Left lobe of liver (tissue), 2 donors: ENCODE results near the gene TMEM242. TPM values are rescaled to one million over a fixed set of nuclear protein-coding genes. Genes with fewer than 3 reads are reported as not detected.
A peak's percentile ranks its signal among the peaks of the same experiment; 100 is the strongest.
"Not testable (repeated sequence)": the region's sequence is repeated elsewhere in the genome, so short reads cannot be mapped to it uniquely, and the experiment has no call there.

Experiments used
- ATAC-seq: fragments of 200-7000 bp; cut with Tn5 transposase; one replicate; pipeline ENCODE4 v1.9.1; 2020; ENCODE audit warnings: mild to moderate bottlenecking, moderate library complexity
- DNase-seq: peaks from one replicate; pipeline ENCODE4 v3.0.0-alpha.2; 2020; ENCODE audit warnings: low spot score
- total RNA-seq: library from RNA; stranded (reverse); gene quantifications from one replicate; pipeline ENCODE4 v1.2.1, GENCODE V29; 2021
- donor health status: DM: no; HTN: no; CAD: no; lungs with moderate emphysema.
- donor health status: DM: no; HTN: yes; CAD: no.

The TMEM242 gene
- total RNA-seq = 6.8 TPM

GRCh38 chr6:157323255-157323965, at the start of gene TMEM242:
Gene TMEM242, minus strand, starts transcription at chr6:157323519. Its CDS starts 20 bp downstream, at chr6:157323499.
- ATAC-seq (peak; percentile 95), DNase-seq (peak; percentile 93)

GRCh38 chr6:157372501-157373280, 49.4 kb upstream of the TMEM242 start:
- DNase-seq = no peak
- ATAC-seq = peak; percentile 96

GRCh38 chr6:157370755-157371154, 47.4 kb upstream of the TMEM242 start:
- DNase-seq = no peak
- no peak for ATAC-seq

- ATAC-seq (no peak), DNase-seq (no peak)
Observed at GRCh38 chr6:157368359-157369049, 45.2 kb upstream of the TMEM242 start.

DNA sequence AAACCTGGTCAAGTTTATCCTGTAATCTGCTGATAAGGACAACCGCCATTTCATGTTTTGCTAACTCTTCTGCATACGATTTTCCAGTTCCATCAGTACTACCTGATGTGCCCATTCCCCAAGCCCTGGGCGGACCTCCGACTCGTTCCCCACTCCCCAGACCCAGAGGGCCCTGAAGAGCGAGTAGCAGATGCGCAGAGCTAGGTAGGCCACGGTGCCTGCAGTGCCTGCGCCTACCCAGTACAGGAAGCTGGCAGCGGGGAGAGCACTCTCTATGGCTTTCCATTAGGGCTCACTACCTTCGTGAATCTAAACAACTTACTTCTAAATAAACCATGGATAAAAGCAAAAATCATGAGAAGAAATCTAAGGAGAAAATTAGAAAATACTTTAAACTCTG, 43.3 kb upstream of the TMEM242 start:
- DNase-seq = no peak
- no peak for ATAC-seq

DNA sequence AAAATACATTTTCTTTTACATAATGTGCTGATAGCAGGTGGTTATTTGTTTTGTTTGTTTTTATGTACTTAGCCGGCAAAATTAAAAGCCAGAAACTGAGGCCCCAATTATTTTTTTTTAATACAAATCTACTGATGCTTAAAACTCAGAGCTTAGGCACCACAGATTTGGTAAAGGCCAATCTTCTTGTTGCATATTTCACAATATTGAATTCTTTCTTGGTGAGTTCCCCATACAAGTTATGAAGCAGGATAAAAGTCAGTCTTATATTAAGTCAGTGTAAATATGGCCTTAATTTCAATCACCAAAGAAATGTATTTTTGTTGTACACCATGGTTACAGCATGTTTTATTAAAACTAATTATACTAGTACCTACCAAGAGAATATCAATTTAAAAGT, 41.4 kb upstream of the TMEM242 start:
- DNase-seq = no peak
- ATAC-seq = no peak

DNA sequence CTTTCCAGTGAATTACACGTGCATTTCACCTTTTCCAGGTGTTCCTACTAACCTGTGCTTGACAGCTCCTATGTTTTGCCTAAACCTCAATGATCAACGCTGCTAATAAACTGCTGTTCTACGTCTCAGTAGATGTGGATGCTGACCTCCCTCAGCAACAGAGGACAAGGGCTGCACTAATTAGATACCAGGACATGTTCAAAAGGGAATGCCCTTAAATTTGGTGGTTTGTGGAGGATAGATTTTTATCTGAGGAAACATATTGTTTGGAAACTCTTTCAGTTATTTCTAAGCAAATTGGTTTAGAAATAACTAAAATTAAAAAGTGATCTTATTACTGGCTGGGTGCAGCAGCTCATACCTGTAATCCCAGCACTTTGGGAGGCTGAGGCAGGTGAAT, 38.6 kb upstream of the TMEM242 start:
- ATAC-seq (no peak), DNase-seq (no peak)

- DNase-seq (no peak), ATAC-seq (no peak)
Observed at GRCh38 chr6:157358287-157358686, 35.0 kb upstream of the TMEM242 start.

DNA sequence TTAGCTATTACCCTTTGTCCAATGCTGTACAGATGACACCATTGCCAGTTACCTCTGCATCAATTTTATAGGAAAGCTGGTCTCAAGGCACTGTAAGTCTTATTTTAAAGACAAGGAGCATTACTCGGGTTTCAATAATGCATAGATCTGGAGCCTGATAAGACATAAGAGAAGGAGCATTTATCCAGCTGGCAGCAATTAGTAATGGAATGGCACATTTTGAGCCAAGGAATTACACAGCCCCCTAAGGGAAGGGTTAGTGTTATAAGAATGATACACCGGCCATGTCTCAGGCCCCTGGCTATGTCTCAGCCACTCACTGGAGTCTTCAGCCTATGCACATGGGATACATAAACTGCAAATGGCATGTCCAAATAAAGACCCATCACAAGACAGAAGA, 23.1 kb upstream of the TMEM242 start:
- DNase-seq (no peak), ATAC-seq (no peak)

DNA sequence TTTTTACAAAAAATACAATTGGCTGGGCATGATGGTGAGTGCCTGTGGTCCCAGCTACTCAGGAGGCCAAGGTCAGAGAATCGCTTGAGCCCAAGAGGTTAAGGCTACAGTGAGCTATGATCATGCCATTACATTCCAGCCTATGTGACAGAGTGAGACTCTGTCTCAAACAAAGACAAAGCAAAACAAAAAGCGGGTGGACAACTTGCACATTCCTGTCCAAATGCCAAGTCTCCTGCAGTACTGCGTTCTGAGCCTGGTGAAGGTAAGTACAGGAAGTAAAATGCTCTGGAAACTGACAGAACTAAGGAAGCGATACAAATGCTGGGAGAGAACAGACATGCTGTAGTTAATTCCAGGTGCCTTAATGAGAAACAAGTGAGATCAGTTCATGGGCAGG, 20.4 kb upstream of the TMEM242 start:
- no peak for DNase-seq
- ATAC-seq = no peak

- DNase-seq = no peak
- ATAC-seq = peak; percentile 54
Observed at GRCh38 chr6:157339432-157339831, 16.1 kb upstream of the TMEM242 start.

GRCh38 chr6:157337751-157338150, 14.4 kb upstream of the TMEM242 start:
- DNase-seq = no peak
- no peak for ATAC-seq

DNA sequence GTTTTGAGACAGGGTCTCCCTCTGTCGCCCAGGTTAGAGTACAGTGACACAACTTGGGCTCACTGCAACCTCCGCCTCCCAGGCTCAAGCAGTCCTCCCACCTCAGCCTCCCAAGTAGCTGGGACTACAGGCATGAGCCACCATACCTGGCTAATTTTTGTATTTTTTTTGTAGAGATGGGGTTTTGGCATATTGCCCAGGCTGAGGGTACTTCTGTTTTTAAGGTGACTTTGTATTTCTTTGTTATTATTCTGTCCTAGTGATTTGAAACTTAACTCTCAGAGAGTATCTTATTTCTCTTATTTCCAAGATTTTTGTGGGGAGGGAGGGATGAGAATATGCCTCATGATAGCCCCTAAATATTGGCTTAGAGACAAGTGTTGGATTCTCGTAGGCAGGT, 14.0 kb upstream of the TMEM242 start:
- ATAC-seq, DNase-seq: not testable (repeated sequence)

- no peak for ATAC-seq
- no peak for DNase-seq
Observed at GRCh38 chr6:157335829-157336228, 12.5 kb upstream of the TMEM242 start.

GRCh38 chr6:157333956-157334355, 10.6 kb upstream of the TMEM242 start:
- ATAC-seq = no peak
- no peak for DNase-seq

- no peak for ATAC-seq
Observed at GRCh38 chr6:157333537-157333936, 10.2 kb upstream of the TMEM242 start.

GRCh38 chr6:157332813-157333212, 9.5 kb upstream of the TMEM242 start:
- ATAC-seq = no peak
- DNase-seq = no peak

More at GRCh38 chr6:157333537-157333936, 10.2 kb upstream of the TMEM242 start:
- DNase-seq = no peak

DNA sequence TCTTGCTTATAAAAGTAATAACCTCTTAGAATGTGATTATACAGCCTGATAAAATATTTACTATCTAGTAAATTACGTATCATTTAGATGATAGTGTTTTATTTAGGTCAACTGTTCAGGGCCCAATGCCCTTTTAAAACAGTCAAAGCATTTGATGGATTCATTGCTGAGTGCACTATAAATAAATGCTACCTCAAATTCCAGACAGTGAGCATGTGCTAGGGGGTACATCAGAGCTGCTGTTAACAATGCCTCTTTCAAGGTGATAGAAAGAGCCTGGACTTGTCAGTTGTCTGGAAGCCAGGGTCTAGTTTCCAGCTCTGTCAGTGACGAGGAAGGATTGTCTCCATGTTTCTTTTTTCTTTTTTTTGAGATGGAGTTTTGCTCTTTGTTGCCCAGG, 7.5 kb upstream of the TMEM242 start:
- ATAC-seq (no peak), DNase-seq (no peak)

- no peak for ATAC-seq
Observed at GRCh38 chr6:157329829-157330228, 6.5 kb upstream of the TMEM242 start.

GRCh38 chr6:157328108-157328692, 4.9 kb upstream of the TMEM242 start:
- no peak for ATAC-seq
- DNase-seq = no peak

More at GRCh38 chr6:157329829-157330228, 6.5 kb upstream of the TMEM242 start:
- no peak for DNase-seq

- no peak for DNase-seq
- no peak for ATAC-seq
Observed at GRCh38 chr6:157326979-157327378, 3.7 kb upstream of the TMEM242 start.
